DOHH2 (cell line): ENCODE results near the gene THBS2.

ENCODE experiments used
- H3F3A ChIP-seq: fragments of 200-600 bp; sonication (generic), shearing (Covaris generic); 2 replicates; pipeline ENCODE4 v1.6.0; 2016; ENCODE audit warnings: antibody characterized with exemption, mild to moderate bottlenecking; ENCODE audit not compliant: control insufficient read depth, insufficient read depth
- H3K27ac ChIP-seq: fragments of 200-600 bp; sonication (generic); 2 replicates; pipeline ENCODE4 v1.5.1; 2014; ENCODE audit warnings: low read depth, mild to moderate bottlenecking, low read length, moderate library complexity
- H3K27me3 ChIP-seq: fragments of 200-600 bp; sonication (generic); 2 replicates; pipeline ENCODE4 v1.6.1; 2014; ENCODE audit warnings: mild to moderate bottlenecking, low read length, mixed read lengths; ENCODE audit not compliant: control insufficient read depth
- H3K36me3 ChIP-seq: fragments of 200-600 bp; sonication (generic); 2 replicates; pipeline ENCODE4 v1.6.1; 2014; ENCODE audit warnings: mild to moderate bottlenecking, low read length, moderate library complexity, mixed read lengths; ENCODE audit not compliant: control insufficient read depth
- H3K4me1 ChIP-seq: fragments of 200-600 bp; sonication (generic); 2 replicates; pipeline ENCODE4 v1.6.1; 2014; ENCODE audit warnings: mild to moderate bottlenecking, low read length, mixed read lengths; ENCODE audit not compliant: control insufficient read depth
- H3K4me2 ChIP-seq: fragments of 200-600 bp; sonication (generic); 2 replicates; pipeline ENCODE4 v1.6.0; 2014; ENCODE audit warnings: mild to moderate bottlenecking, low read length, moderate library complexity
- H3K4me3 ChIP-seq: fragments of 200-600 bp; sonication (generic); 2 replicates; pipeline ENCODE4 v1.5.1; 2014; ENCODE audit warnings: mild to moderate bottlenecking, low read length, mixed read lengths
- H3K79me2 ChIP-seq: fragments of 200-600 bp; sonication (generic); 2 replicates; pipeline ENCODE4 v1.6.1; 2014; ENCODE audit warnings: mild to moderate bottlenecking, low read length, mixed read lengths; ENCODE audit not compliant: control insufficient read depth
- H3K9me2 ChIP-seq: fragments of 200-600 bp; sonication (generic); replicated peaks from 2 replicates; pipeline ENCODE4 v1.6.1; 2014; ENCODE audit warnings: mild to moderate bottlenecking, low read length, mixed read lengths; ENCODE audit not compliant: control insufficient read depth
- H3K9me3 ChIP-seq: fragments of 200-600 bp; sonication (generic); 2 replicates; pipeline ENCODE4 v1.6.1; 2014; ENCODE audit warnings: antibody characterized with exemption, low read length, mixed read lengths; ENCODE audit not compliant: control insufficient read depth, insufficient read depth
- H4K20me1 ChIP-seq: fragments of 200-600 bp; sonication (generic); 2 replicates; pipeline ENCODE4 v1.6.0; 2014; ENCODE audit warnings: low read depth, mild to moderate bottlenecking, antibody characterized with exemption, low read length, moderate library complexity; ENCODE audit not compliant: control insufficient read depth, insufficient read depth
- EZH2phosphoT487 ChIP-seq: fragments of 200-600 bp; sonication (generic); IDR thresholded peaks from 2 replicates; pipeline ENCODE4 v1.6.1; 2017; ENCODE audit warnings: borderline replicate concordance, mild to moderate bottlenecking, antibody characterized with exemption, low read length, moderate library complexity, mixed read lengths
- TF ChIP-seq, protein P1 (sequence below): fragments of 200-600 bp; sonication (generic); IDR thresholded peaks from one replicate; pipeline ENCODE4 v1.5.1; 2014; ENCODE audit warnings: antibody characterized with exemption, mild to moderate bottlenecking, low read depth, low read length; ENCODE audit not compliant: poor library complexity, severe bottlenecking

The THBS2 gene

DNA sequence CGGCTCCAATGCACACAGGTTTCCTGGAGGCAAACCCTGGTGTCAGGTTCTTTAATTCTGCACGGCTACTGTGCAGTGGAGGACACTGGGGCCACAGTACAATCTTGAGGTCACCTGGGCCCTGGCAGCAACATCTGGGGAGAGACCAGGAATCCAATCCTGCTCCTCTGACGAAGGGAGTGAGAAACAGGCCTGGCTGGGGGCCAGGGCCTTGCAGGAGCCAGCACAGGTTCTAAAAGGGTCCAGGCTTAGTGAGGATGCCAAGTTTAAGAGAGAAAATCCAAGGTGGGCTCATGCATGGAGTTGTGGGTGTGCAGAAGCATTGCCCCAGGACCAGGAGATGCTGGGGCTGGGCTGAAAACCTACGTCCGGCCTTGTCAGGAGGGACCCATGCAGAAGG lies 12.6 kb upstream of the THBS2 start:
- Histone ChIP-seq H3K4me1 (no peaks in the 10 kb centered on the region), H3K9me3 (no peaks in the 10 kb centered on the region), H3K4me3 (no peak overlapping the region), H4K20me1 (no peaks in the 10 kb centered on the region), H3K27me3 (no peaks in the 10 kb centered on the region), H3K27ac (no peak overlapping the region), H3K4me2 (no peak overlapping the region), H3K36me3 (no peaks in the 10 kb centered on the region), H3F3A (no peaks in the 10 kb centered on the region), H3K79me2 (no peaks in the 10 kb centered on the region), H3K9me2 (no peaks in the 10 kb centered on the region)
- TF ChIP-seq, protein P1, sequence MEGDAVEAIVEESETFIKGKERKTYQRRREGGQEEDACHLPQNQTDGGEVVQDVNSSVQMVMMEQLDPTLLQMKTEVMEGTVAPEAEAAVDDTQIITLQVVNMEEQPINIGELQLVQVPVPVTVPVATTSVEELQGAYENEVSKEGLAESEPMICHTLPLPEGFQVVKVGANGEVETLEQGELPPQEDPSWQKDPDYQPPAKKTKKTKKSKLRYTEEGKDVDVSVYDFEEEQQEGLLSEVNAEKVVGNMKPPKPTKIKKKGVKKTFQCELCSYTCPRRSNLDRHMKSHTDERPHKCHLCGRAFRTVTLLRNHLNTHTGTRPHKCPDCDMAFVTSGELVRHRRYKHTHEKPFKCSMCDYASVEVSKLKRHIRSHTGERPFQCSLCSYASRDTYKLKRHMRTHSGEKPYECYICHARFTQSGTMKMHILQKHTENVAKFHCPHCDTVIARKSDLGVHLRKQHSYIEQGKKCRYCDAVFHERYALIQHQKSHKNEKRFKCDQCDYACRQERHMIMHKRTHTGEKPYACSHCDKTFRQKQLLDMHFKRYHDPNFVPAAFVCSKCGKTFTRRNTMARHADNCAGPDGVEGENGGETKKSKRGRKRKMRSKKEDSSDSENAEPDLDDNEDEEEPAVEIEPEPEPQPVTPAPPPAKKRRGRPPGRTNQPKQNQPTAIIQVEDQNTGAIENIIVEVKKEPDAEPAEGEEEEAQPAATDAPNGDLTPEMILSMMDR, result no peak
- no peak for TF ChIP-seq EZH2phosphoT487

DNA sequence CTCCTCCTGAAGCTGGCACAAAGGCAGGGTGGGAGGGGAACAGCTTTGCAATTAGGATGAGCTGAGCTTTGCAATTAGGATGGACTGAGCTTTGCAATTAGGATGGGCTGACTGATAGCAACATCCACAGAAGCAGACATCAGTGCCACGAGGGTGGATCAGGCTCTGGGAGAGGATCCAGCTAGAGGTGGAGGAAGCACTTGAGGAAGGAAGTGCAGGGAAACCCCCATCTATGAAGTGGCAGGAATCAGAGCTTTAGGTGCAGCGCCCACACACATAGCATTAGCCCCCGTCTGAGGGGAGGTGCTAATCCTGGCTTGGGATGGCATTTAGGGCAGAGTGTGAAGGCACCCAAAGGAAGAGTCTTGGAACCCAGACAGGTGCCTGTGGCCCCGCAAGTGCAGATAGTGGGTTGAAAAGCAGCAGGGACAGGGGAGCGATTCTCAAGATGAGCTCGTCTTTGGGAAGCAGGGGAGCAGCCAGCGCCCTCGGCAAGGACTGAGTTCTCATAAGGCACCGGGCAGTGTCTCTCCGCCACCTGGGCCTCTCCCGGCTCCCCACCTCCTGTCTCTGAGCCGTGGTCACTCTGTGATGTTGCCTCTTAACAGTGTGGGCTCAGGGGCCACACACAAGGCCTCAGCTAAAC lies 12.0 kb upstream of the THBS2 start:
- TF ChIP-seq, protein P1, result no peak
- no peak for TF ChIP-seq EZH2phosphoT487
- H3K9me2 ChIP-seq, result no peaks in the 10 kb centered on the region
- H3K9me3 ChIP-seq, result no peaks in the 10 kb centered on the region
- no peaks in the 10 kb centered on the region for H4K20me1 ChIP-seq
- H3K4me3 ChIP-seq, result no peak overlapping the region
- H3K27me3 ChIP-seq, result no peaks in the 10 kb centered on the region
- H3K4me1 ChIP-seq, result no peaks in the 10 kb centered on the region
- no peaks in the 10 kb centered on the region for H3F3A ChIP-seq
- H3K27ac ChIP-seq, result no peak overlapping the region
- H3K4me2 ChIP-seq, result no peak overlapping the region
- H3K36me3 ChIP-seq, result no peaks in the 10 kb centered on the region
- no peaks in the 10 kb centered on the region for H3K79me2 ChIP-seq

DNA sequence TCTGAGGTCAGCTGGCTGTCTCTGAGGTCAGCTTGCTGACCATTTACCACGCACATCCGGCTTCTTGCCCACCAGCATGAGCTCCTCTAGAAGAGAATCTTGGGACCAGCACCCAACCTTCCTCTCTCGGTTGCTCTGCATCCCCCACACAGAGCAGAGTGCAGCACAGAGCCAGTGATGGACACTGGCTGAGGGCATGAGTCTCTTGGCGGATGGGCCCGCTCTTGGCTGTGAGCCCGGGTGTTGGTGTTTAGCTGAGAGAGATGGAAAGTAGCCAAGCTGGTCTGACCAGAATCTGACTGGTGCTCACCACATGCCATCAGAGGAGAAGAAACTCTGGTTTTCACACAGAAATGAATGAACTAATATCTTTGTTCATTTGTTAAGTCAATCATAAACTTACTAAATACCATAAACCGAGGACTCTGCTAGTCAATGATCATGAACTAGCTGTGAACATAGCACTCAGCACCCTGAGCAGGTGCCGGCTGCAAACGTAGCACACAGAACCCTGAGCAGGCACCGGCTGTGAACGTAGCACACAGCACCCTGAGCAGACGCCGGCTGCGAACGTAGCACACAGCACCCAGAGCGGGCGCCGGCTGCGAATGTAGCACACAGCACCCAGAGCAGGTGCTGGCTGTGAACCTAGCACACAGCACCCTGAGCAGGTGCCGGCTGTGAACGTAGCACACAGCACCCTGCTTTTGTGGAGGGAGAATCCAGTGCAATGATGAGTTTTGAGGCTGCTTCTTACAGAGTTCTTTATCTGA lies 10.4 kb upstream of the THBS2 start:
- Histone ChIP-seq H3K27me3 (no peaks in the 10 kb centered on the region), H3K4me1 (no peaks in the 10 kb centered on the region), H3K4me2 (no peak overlapping the region), H3K27ac (no peak overlapping the region), H3K9me3 (no peaks in the 10 kb centered on the region), H4K20me1 (no peaks in the 10 kb centered on the region), H3K79me2 (no peaks in the 10 kb centered on the region), H3K4me3 (no peak overlapping the region), H3K9me2 (no peaks in the 10 kb centered on the region), H3F3A (no peaks in the 10 kb centered on the region), H3K36me3 (no peaks in the 10 kb centered on the region)
- TF ChIP-seq EZH2phosphoT487, result no peak
- TF ChIP-seq, protein P1, result no peak
